Kidney (tissue), 14 donors: ENCODE data around the gene VEZT. TPM values are rescaled to one million over a fixed set of nuclear protein-coding genes. Genes with fewer than 3 reads are reported as not detected.

Experiments used
- DNase-seq, 5 donors: peaks; one replicate each; pipeline ENCODE4 v3.0.0-alpha.2; 2013 to 2020
- FAIRE-seq: peaks from 2 replicates; lab custom pipeline; 2012; peaks lifted over from hg19 to GRCh38; lab: Jason Lieb, UNC
- H3K27ac ChIP-seq, 2 donors: one replicate each; pipeline ENCODE4 v1.7.0; 2013; ENCODE audit warnings: low read depth in 2 of 2, low read length in 2 of 2, inconsistent platforms in 1 of 2
- H3K27me3 ChIP-seq: one replicate; pipeline ENCODE4 v1.7.1; 2013; ENCODE audit warnings: low read length, inconsistent platforms; ENCODE audit not compliant: control insufficient read depth, insufficient read depth
- H3K36me3 ChIP-seq, 3 donors: one replicate each; pipeline versions ENCODE4 v1.7.0 to v1.7.1; 2013; ENCODE audit warnings: low read length in 3 of 3, control low read depth in 1 of 3, inconsistent platforms in 1 of 3; ENCODE audit not compliant: insufficient read depth in 3 of 3, control insufficient read depth in 2 of 3
- H3K4me1 ChIP-seq, 3 donors: one replicate each; pipeline versions ENCODE4 v1.7.0 to v1.7.1; 2013; ENCODE audit warnings: low read length in 3 of 3, inconsistent platforms in 1 of 3, low read depth in 1 of 3; ENCODE audit not compliant: control insufficient read depth in 2 of 3, insufficient read depth in 2 of 3
- H3K4me3 ChIP-seq, 3 donors: one replicate each; pipeline versions ENCODE4 v1.7.0 to v1.8.1; 2013; ENCODE audit warnings: low read length in 3 of 3, control low read depth in 1 of 3, inconsistent platforms in 1 of 3
- H3K9ac ChIP-seq, 3 donors: one replicate each; pipeline versions ENCODE4 v1.7.0 to v1.7.1; 2013; ENCODE audit warnings: low read length in 3 of 3, control low read depth in 1 of 3, inconsistent platforms in 1 of 3
- H3K9me3 ChIP-seq, 3 donors: one replicate each; pipeline versions ENCODE4 v1.7.0 to v1.7.1; 2013; ENCODE audit warnings: low read length in 3 of 3, control low read depth in 1 of 3, inconsistent platforms in 1 of 3; ENCODE audit not compliant: control insufficient read depth in 2 of 3, insufficient read depth in 1 of 3
- CTCF ChIP-seq: IDR thresholded peaks from 3 replicates; pipeline ENCODE4 v1.5.1; 2012; ENCODE audit warnings: mild to moderate bottlenecking, moderate library complexity, borderline replicate concordance; ENCODE audit not compliant: insufficient read depth; ENCODE audit errors: extremely low read depth
- intact Hi-C: fragments of 100-400 bp; cut with DNase I; formaldehyde crosslinking; loops from one replicate; pipeline ENCODE4 v1.11.1; 2022
- microRNA-seq: library from miRNA; unstranded; fragments of <30 nt; microRNA quantifications from one replicate; pipeline ENCODE4 v1.2.0, GENCODE V29; 2020
- polyA plus RNA-seq: library from polyadenylated mRNA; stranded (reverse); fragments of 350-450 nt; fragmentation: Illumina TruSeq; extraction: RNeasy Lipid Tissue Mini Kit (QIAGEN cat#74804); gene quantifications from one replicate; pipeline ENCODE4 v1.2.3, GENCODE V29; 2014; ENCODE audit warnings: low read depth, low replicate concordance; ENCODE audit not compliant: insufficient read depth
- total RNA-seq: library from RNA; stranded (reverse); fragmentation: NEBNext Ultra II Directional; extraction: Animal tissue kit (Norgen Biotek cat#: 25700); gene quantifications from one replicate; pipeline ENCODE4 v1.2.1, GENCODE V29; 2021
- donor health status: control.
- donor health status: control.
- donor health status: control.
- donor health status: control.
- donor health status: control.
- donor health status: DM: yes; HTN: yes; CAD: no.
- donor health status: Normal renal cell carcinoma (clear cell type).

The VEZT gene
- total and polyA plus RNA-seq, 2 donors from 2014 or later, result 24.8 to 69.0 TPM

DNA sequence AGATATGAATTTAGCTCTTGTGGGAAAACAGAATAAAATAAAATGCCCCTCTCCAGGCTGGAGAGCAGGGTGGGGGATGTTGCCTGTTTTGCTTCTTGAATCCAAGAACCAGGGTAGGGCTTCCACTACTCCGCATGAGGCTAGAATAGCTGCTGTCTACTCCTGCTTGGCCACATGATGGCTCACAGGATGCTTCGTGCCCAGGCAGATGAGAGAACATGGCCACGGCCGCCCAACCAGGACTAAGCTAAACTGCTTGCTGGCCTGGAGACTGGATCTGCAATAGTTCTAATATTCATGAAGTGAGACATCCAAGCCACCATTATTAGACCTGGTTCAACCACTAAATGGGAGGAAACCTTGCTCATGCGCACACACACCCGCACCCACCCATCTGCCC lies 134.1 kb downstream of the VEZT start:
- DNase-seq (no peak), FAIRE-seq (no peak)
- H3K4me3 ChIP-seq, result no peak overlapping the region
- H3K27me3 ChIP-seq, result no peaks in the 10 kb centered on the region
- H3K4me1 ChIP-seq, result no peaks in the 10 kb centered on the region
- intact Hi-C loops, result no loop called here
- no peak overlapping the region for H3K9ac ChIP-seq
- no peaks in the 10 kb centered on the region for H3K9me3 ChIP-seq
- H3K27ac ChIP-seq, result no peak overlapping the region
- TF ChIP-seq CTCF, result no peak
- H3K36me3 ChIP-seq, result no peaks in the 10 kb centered on the region

Small RNA genes lying within 50 kb of the gene (microRNA-seq; reads per million reads assigned to microRNA genes)
- gene MIR331 (82.5 reads per million, percentile 50 among the genes with 10 or more reads in this experiment), gene MIR3685 (not detected)

Other genes with a start within 250 kb of the VEZT start
- gene NDUFA12, start 214.1 kb upstream of the VEZT start, total RNA-seq, result 79.0 TPM
- 246 TPM for gene NDUFA12, start 214.1 kb upstream of the VEZT start, polyA plus RNA-seq
- gene NR2C1, start 144.2 kb upstream of the VEZT start, total RNA-seq, result 31.1 TPM
- gene NR2C1, start 144.2 kb upstream of the VEZT start, polyA plus RNA-seq, result 26.6 TPM
- 19.8 TPM for gene FGD6, start 340 bp upstream of the VEZT start, total RNA-seq
- 1.2 TPM for gene FGD6, start 340 bp upstream of the VEZT start, polyA plus RNA-seq